Activated T-helper 9 cell treated with anti-CD3 and anti-CD28 coated beads, Interleukin-2, amount 50 U/mL, for 16 hours (primary cell): ENCODE results near the gene STIL.
"Not testable (repeated sequence)": the region's sequence is repeated elsewhere in the genome, so short reads cannot be mapped to it uniquely, and the experiment has no call there.

ENCODE experiments used
- DNase-seq: peaks from one replicate; pipeline ENCODE4 v3.0.0-alpha.2; 2020; ENCODE audit warnings: low read depth

STIL gene

DNA sequence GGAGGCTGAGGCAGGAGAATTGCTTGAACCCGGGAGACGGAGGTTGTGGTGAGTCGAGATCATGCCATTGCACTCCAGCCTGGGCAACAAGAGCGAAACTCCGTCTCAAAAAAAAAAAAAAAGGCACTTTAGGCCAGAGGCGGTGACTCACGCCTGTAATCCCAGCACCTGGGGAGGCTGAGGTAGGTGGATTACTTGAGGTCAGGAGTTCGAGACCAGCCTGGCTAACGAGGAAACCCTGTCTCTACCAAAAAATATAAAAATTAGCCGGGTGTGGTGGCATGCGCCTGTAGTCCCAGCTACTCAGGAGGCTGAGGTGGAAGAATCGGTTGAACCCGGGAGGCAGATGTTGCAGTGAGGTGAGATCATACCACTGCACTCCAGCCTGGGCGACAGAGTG lies 6.0 kb upstream of the STIL start:
- not testable (repeated sequence) for DNase-seq

DNA sequence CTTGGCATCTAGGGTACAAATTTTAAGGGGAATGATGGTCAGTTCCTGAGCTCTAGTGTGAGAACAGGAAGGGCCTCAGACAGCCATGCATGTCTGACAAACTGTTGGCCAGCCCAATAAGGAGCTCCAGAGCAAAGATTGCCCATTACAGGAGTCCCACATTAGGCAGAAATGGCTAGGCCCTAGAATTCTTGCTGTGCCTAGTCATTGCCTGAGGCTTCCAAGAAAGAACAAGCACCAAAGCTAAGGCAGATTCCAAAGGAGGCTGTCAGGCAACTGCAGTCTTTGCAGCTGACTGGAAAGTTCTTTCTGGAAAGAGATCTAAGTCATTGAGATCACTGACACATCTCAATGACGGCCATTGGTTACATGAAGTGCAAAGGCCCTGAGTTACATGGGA lies 3.9 kb upstream of the STIL start:
- DNase-seq, result no peak

DNA sequence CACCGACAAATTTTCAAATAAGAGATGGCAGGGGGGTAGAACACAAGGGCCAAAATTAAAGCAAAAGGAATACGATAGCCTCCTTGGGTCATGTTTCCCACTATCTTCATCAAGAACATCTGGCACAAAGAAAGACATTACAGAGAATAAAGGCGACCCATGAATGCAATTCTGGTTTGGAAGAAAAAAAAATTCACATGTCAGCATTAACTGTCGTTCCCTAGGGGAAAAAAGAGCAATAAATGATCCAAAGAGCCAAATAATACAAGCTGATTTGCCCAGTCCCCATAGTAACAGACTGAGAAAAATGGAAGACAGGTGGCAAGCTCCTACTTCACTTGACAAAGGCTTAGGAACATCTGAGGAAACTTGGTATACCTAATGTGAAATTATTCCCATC lies 4.5 kb downstream of the STIL start:
- no peak for DNase-seq

DNA sequence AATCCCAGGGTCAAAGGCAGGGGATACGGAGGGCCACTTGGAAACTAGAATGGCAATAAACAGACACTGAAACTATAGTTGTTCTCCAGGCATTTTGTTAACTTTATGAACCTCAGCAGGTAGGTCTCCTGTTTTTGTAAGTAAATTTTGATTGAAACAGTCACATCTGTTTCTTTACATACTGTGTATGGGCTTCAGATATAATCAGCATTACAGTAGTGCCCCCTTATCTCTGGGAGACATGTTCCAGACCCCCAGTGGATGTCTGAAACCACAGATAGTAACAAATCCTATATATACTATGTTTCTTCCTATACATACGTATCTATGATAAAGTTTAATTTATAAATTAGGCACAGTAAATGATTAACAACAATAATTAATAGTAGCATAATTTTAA lies 11.5 kb downstream of the STIL start:
- DNase-seq, result no peak

DNA sequence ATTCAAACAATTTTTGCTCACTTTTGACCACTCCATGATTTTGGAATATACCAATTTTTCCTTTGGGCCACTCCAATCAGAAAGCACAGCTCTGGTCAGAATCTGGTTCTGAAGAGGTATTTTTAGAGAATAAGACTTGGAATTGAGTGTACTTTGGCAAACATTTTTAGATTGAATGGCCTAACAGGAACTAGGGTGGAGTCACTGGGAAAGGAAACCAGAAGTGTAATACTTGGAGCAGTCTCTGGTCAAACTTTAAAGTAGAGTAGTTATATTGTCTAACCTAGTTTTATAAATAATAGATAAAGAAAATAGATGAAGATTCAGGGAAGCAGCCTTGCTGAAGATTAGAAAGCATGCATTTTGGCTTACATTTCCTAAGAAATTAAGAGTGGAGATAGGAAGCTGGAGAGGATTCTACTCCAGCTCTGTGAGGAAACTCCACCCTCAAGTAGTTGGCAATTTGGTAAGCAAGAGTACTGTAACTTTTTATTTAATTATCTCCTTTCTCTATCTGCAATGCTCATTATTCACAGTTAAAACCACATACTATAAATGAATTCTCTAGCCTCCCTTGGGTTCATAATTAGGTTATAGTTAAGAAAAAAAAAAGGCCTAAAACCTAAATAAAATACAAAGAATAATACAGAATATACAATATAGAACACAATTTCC lies 15.8 kb downstream of the STIL start:
- DNase-seq, result no peak

DNA sequence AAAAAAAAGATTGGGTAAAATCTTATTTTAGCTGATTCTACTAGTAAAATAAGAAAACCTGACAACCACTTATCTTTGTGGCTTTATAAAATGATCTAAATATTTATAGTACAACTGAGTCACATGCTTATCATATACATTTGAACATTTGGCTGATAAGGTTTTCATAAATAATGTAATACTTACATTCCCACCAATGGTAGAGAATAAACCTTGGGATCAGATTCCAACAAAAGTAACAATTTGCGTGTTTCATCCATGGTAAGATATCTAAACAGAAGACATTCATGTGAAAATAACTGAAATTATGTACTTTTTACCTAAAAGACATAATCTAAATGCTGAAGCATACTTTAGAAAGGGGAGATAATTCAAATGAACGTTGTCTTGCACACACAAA lies 18.4 kb downstream of the STIL start:
- DNase-seq, result no peak

DNA sequence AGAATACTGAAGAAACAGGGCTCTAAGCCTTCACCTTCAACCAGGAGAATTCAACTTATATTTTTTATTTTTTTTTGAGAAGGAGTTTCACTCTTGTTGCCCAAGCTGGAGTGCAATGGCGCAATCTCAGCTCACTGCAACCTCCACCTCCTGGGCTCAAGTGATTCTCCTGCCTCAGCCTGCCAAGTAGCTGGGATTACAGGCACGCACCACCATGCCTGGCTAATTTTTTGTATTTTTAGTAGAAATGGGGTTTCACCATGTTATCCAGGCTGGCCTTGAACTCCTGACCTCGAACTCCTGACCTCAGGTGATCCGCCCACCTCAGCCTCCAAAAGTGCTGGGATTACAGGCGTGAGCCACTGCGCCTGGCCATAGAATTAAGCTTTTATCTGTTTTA lies 19.1 kb downstream of the STIL start:
- DNase-seq, result not testable (repeated sequence)

DNA sequence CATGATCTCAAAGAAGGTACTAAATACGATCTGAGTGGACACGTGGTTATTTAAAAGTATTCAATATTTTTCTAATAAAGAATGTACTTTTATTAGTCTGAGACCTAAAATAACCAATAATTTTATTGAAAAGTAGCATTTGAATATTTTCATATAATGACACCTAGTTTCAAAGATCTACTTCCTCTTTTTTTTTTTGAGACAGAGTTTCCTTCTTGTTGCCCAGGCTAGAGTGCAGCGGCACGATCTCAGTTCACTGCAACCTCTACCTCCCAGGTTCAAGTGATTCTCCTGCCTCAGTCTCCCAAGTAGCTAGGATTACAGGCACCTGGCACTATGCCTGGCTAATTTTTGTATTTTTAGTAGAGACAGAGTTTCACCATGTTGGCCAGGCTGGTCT lies 25.8 kb downstream of the STIL start:
- DNase-seq, result not testable (repeated sequence)

DNA sequence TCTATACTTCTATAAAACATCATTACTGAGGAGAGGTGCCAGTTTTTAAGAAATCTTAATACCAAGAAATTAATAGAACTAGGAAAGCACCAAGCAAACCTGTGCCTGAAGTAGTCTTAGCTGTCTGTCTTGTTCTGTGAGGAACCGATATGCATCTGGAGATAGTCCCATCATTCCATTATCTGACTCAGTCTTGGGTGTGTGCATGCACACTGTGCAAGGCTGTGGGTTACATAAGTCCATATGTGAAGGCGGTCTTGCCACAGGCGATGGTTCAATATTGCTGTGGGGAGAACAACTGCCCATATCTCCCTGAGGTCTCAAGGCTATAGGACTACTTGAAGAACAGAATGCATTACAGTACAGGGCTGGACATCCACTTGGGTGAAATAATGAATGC lies 33.8 kb downstream of the STIL start:
- DNase-seq, result no peak

DNA sequence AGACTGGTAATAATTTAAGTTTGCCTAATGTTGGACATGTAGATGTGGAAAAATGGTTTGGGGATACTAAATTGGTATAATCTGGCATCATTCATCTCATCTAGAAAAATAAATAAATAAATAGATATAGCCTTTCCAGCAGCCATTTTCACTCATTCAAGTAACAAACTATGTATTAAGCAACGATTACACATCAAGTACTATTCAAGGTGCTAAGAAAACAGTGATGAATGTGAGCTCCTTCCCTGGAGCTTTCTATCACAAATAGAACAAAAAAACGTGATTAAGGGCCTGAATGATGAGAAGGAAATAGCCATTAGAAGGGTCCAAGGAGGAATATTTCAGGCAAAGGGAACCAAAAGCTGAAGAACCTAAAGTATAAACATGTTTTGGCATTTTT lies 37.1 kb downstream of the STIL start:
- DNase-seq, result no peak

DNA sequence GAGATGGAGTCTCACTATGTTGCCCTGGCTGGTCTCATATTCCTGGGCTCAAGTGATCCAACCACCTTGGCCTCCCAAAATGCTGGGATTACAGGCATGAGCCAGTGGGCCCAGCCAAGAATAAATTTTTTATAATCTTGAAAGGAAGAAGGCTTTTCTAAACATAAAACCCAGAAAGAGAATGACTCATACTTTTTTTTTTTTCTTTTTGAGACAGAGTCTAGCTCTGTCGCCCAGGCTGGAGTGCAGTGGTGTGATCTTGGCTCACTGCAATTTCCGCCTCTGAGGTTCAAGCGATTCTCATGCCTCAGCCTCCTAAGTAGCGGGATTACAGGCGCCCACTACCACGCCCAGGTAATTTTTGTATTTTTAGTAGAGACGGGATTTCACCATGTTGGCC lies 38.1 kb downstream of the STIL start:
- not testable (repeated sequence) for DNase-seq

DNA sequence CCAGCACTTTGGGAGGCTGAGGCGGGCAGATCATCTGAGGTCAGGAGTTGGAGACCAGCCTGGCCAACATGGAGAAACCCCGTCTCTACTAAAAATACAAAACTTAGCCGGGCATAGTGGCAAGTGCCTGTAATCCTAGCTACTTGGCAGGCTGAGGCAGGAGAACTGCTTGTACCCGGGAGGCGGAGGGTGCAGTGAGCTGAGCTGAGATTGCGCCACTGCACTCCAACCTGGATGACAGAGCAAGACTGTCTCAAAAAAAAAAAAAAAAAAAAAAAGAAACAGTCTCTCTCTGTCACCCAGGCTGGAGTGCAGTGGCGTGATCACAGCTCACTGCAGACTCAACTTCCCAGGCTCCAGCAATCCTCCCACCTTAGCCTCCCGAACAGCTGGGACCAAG lies 48.4 kb downstream of the STIL start:
- not testable (repeated sequence) for DNase-seq

DNA sequence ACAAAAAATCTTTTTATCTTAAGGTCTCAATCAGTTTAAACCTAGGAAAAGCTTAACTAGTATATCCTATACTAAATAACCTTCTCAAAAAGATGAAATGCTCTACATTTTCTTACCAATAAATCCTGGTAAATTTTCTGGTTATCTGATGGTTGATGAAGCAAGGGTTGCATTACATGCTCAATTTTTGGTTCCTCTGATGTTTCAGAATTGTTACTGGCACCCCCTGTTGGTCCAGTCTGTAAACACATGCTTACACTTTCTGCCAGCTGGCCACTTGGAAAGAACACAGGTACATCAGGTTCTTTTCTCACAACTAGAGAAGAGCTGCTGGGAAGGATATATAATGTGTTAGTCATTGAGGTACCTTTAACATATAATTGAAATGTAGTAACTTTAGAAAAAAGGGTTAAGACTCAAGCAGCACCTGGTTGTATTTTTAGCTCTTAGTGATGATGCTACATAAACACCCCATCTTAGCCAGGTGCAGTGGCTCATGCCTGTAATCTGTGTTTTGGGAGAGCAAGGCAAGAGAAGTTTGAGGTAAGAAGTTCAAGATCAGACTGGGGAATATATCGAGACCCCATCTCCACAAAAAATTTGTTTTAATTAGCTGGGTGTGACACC lies 51.0 kb downstream of the STIL start:
- DNase-seq, result no peak

DNA sequence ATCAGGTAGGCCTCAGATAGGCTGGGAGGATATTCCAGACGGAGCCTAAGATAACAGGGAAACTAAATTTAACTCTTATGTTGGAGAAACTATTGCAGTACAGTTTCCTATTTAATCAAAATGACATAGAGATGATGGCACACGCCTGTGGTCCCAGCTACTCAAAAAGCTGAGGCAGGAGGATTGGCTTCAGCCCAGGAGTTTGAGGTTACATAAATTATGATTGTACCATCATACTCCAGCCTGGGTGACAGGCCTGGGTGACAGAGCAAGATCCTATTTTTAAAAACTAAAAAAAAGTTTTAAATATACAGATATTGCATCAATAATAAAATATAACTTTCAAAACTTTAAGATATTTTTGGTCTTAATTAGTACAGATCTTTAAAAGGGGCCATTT lies 56.7 kb downstream of the STIL start:
- no peak for DNase-seq

DNA sequence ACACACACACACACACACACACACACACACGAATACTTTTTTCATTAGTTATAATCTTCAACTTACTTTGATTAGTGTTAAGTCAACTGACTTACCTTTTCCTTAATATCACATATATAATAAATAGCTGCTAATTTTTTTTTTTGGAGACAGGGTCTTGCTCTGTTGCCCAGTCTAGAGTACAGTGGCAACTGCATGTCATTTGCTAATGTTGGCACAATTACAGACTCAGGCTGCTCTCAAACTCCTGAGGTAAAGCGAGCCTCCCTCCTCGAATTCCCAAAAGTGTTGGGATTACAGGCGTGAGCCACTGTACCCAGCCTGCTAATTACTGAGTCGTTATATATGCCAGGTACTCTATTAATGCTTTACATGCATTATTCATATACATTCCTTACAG lies 61.2 kb downstream of the STIL start:
- no peak for DNase-seq

DNA sequence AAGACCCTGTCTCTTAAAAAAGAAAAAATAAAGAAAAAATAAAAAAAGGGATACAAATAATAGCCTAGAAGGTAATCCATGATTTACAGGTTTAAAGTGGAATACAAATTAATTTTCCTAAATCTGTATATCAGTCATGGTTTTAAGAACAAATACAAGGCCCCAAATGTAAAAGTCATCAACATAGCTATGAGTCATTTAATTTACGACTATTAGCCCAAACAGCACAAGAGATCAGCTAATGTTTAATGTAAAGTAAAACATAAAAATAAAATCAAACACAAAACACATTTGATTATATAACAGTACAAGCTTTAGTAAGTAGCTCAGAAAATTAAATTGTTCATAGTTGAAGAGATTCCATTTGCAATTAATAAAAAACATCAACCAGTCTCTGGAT lies 61.6 kb downstream of the STIL start:
- no peak for DNase-seq

DNA sequence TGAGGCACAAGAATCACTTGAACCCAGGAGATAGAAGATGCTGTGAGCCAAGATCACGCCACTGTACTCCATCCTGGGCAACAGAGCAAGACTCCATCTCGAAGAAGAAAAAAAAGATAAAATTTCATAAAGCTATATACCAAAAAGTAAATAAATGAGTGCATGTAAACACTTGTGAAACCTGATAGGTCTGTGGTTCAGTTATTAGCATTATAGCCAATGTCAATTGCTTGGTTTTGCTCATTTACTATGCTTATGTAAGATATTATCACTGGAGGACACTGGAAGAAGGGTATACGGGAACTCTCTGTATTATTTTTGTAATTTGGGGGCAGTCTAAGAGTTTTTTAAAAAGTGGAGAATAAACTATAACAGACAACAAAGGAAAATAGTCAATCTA lies 64.2 kb downstream of the STIL start:
- DNase-seq, result no peak

DNA sequence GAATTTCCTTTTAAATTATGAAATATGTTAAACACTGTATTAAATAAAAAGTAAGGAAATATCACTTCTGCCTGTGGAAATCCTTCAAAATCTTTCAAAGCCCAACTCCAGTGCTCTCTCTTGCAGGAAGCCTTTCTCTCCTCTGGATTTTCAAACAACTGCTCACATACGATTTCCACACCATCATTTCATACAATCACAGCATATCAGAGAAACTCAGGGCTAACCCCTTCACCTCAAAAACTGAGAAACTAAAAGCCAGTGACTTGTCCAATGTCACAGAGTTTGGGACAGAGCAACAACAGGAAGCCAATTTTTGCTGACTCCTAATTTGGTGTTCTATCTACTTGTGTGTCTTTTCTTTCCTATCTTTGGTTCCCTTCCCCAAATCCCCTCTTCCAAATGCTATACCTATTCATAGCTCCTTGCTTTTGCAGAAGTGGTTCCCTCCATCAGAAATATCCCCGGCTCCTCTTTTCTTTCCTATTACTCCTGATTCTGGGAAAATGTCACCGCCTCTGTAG lies 69.5 kb downstream of the STIL start:
- DNase-seq, result no peak

DNA sequence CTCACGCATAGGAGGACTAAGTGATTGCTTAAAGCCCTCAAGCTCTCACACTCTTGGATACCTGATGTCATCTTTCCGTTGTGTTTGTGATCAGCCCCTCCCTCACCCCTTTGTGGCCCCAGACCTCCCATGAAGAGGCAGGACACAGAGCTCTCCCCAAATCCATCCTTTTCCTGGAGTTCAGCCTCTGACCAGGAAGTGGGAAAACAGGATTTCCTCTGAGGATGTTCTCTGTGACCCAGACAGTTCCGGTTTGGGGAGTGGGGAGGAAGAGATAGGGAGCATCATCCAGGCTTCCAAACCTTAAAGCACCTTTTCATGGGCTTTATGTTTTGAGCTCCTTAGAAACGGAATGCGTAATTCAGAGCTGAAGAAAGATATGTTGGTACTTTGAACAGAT lies 70.0 kb downstream of the STIL start:
- DNase-seq, result no peak

DNA sequence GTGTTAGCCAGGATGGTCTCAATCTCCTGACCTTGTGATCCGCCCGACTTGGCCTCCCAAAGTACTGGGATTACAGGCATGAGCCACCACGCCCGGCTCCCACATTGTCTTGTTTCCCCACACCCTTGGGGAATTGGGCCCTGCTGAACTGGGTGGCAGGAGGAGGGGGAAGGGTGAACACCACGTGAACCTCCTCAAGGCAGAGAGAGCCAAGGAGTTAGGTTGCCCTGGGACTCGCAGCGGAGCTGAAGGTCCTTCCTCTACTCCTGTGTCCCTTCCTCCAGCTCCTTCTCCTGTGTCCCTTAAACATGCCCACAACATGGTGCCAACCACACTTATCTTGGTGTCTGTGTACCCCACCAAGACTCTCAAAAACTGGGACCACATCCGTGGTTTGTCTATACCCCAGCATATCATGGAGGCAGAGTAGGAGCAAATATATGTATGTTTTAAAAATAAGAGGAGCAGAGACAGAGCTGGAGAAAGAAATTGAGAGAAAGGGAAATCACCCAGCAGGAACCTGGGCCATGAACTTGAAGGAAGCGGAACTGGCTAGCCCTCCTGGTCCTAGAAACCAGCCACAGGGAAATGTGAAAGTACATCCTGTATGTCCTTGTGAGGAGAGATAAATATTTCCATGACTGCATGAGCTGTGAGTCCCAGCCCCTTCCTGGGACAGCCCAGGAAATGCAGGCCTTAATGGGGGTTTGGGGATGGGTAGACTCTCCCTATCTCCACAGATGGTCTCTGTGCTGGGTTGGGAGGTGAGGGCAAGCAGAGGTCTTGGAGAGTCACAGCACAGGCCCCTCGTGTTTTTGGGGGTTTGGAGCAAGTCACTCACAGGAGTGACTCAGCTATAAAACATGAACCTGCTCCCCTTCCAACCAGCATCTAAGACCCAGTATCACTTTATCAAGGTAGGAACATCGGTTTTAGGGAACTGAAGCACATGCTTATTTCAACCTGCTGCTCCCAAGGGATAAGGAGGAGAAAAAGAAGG lies 72.5 kb downstream of the STIL start:
- DNase-seq, result no peak

DNA sequence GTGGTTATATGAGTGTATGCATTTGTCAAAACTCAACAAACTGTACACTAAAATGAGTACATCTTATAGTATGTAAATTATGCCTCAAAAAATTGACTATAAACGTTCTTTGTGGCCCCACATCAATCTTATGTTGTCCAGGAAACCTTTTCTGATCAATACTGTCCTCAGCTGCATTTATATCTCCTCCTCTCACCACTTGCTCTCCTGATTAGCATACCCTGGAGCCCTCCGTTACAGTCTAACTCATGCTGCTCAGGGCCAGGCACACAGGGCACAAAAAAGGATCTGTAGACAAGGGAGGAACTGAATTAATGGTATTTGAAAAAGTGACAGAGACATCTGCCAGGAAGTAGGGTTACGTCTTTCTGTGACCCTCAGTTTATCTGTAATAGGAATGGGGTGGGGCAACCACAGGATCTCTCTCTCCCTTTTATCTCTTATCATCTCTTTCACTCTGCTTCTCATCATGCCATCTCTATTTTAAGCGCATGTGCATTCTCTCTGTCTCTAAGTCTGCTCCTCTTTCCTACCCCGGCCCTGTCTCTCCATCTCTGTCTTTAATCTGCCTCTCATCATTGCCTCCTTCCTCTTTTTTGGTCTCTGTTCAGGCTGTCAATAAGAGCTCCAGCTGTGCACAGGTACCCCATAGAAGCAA lies 74.9 kb downstream of the STIL start:
- DNase-seq, result no peak

DNA sequence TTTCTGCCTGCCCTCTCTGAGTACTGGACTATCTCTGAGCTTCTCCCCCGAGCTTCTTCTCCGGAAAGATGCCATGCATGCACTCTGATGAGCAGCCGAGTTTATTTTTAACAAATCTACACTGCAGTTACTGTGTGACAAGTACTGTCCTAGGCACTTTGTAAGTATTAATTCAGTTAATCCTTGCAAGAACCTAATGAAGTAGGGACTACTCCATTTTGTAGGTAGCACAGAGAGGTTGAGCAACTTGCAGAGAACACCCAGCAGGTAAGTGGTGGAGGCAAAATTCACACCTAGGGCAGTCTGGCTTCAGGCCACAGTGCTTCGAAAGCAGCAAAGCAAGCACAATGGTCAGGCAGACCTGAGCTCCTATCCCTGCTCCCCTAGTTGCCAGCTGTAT lies 78.1 kb downstream of the STIL start:
- no peak for DNase-seq
